Cardiac fibroblast (primary cell): ENCODE data around the gene DBNL.
A peak's percentile ranks its signal among the peaks of the same experiment; 100 is the strongest.

ENCODE experiments used
- DNase-seq, 2 donors: peaks; one replicate each; pipeline versions ENCODE4 v3.0.0 to v3.0.0-alpha.2; 2010; ENCODE audit warnings: low read depth in 2 of 2
- H3K4me3 ChIP-seq, 2 donors: replicated peaks in 1 of 2; 1 replicate in 1 of 2; 2 replicates in 1 of 2; pipeline ENCODE4 v1.5.1; 2011; ENCODE audit warnings: low read depth in 2 of 2, low read length in 2 of 2, mild to moderate bottlenecking in 2 of 2, moderate library complexity in 1 of 2
- TF ChIP-seq, protein P1 (sequence below): IDR thresholded peaks from one replicate; pipeline ENCODE4 v1.5.1; 2011; ENCODE audit warnings: low read depth, mild to moderate bottlenecking, low read length, inconsistent platforms

The DBNL gene

DNA sequence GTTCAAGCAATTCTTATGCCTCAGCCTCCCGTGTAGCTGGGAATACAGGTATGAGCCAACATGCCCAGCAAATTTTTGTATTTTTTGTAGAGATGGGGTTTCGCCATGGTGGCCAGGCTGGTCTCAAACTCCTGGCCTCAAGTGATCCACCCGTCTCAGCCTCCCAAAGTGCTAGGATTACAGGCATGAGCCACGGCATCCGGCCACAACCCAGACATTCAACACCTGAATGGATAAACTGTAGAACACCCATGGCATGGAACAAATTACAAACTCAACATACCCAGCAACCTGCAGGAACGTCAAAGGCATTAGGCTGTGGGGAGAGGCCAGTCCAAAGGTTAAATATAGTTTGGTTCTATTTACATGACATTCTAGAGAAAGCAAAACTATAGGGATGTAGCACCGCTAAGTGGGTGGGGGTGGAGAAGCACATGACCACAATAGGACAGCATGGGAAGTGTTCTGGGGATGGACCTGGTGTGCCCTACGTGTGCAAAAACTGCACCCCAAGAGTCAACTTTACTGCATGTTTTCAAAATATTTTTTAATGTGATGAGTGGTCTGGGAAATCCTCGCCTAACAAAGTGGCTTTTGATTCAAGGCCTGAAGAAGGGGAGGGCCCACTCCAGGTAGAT lies 27.3 kb downstream of the DBNL start:
- TF ChIP-seq, protein P1, sequence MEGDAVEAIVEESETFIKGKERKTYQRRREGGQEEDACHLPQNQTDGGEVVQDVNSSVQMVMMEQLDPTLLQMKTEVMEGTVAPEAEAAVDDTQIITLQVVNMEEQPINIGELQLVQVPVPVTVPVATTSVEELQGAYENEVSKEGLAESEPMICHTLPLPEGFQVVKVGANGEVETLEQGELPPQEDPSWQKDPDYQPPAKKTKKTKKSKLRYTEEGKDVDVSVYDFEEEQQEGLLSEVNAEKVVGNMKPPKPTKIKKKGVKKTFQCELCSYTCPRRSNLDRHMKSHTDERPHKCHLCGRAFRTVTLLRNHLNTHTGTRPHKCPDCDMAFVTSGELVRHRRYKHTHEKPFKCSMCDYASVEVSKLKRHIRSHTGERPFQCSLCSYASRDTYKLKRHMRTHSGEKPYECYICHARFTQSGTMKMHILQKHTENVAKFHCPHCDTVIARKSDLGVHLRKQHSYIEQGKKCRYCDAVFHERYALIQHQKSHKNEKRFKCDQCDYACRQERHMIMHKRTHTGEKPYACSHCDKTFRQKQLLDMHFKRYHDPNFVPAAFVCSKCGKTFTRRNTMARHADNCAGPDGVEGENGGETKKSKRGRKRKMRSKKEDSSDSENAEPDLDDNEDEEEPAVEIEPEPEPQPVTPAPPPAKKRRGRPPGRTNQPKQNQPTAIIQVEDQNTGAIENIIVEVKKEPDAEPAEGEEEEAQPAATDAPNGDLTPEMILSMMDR: no peak
- no peak overlapping the region for H3K4me3 ChIP-seq
- no peak for DNase-seq

DNA sequence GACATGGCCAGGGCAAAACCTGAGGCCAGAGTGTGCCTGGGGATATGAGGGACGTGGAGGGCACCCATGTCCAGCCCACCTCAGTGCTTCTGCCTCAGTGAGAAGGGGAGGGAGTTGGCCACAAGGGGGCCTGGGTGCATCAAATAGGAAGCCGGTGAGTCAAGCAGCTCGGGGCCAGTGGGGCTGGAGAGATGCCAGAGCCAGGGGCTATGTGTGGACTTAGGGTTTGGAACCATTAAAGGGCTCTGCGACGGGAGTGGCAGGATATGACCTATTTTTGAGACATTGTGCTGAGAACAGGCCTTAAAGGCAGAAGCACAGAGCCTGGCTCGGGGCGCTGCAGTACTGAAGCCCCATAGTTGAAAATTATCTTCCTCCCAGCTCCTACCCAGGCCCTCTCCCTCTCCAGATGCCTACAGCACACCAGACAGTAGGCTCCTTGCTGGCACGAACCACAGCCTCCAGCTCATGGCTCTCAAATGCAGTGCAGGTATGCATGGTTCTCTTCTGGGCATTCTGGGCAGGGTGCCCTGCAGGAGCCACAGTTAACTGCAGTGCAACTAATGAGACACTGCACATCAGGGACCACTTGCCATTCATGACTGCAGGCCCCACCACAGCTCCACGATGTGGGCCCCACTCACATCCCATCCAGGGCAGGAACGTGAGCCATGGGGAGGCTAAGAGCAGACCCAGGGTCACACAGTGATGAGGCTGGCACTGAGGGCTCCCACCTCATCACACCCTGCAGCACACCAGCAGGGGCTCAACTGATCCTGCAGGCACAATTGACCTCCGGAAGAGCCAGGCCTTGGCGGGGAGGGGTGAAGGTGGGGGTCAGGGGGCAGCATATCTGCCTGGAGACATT lies 28.1 kb downstream of the DBNL start:
- peak; percentile 90 to 91 for DNase-seq
- no peak overlapping the region for H3K4me3 ChIP-seq
- TF ChIP-seq, protein P1: peak; percentile 93

DNA sequence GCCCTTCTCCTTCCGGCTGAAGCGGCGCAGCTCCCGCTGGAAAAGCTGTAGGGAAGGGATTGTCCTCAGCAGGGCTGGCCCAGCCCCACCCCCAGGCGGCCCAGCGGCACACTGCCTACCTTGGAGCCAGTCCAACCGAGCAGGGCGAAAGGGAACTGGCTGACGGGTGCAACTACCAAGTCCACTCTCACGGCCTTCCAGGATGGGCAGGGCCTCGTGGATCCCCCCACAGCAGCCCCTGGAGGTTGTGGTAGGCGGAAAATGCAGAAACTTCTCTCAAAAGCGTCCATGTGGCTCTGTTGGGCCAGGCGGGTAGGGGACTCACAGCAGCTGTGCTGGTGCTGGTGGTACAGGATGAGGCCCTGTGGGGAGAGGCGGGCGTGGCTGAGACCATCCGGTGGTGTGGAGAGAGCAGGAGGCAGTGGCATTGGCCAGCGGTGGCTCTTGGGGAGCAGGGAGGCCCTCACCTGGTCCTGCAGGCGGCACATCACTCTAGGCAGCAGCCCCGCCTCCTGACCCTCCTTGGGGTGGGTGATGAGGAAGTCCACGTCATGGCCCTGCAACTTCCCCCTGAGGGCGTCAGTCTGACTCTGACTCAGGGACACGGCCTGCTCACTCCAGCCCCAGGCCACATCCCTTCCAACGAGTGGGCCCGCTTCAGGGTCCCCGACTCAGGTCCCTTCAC lies 29.3 kb downstream of the DBNL start:
- DNase-seq: peak in 1 of 2 donors; percentile 76
- peak overlapping the region in 1 of 2 donors; percentile 7 for H3K4me3 ChIP-seq
- TF ChIP-seq, protein P1: no peak

DNA sequence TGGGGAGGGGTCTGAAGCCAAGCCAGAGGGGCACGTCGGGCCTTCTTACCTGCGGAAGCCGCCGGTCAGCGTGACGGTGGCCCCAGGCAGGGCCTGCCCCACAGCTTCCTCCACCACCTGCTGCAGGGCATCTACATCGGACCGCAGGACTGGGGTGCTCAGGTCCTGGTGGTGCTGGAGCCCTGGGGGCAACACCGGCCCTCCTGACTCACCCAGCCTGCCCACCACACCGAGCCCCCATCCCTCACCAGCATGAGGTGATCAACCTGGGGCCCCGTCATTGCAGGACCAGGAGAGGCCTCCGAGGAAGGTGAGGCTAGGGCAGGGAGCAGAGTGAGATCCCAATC lies 29.8 kb downstream of the DBNL start:
- DNase-seq: no peak
- TF ChIP-seq, protein P1: no peak
- H3K4me3 ChIP-seq: no peak overlapping the region

DNA sequence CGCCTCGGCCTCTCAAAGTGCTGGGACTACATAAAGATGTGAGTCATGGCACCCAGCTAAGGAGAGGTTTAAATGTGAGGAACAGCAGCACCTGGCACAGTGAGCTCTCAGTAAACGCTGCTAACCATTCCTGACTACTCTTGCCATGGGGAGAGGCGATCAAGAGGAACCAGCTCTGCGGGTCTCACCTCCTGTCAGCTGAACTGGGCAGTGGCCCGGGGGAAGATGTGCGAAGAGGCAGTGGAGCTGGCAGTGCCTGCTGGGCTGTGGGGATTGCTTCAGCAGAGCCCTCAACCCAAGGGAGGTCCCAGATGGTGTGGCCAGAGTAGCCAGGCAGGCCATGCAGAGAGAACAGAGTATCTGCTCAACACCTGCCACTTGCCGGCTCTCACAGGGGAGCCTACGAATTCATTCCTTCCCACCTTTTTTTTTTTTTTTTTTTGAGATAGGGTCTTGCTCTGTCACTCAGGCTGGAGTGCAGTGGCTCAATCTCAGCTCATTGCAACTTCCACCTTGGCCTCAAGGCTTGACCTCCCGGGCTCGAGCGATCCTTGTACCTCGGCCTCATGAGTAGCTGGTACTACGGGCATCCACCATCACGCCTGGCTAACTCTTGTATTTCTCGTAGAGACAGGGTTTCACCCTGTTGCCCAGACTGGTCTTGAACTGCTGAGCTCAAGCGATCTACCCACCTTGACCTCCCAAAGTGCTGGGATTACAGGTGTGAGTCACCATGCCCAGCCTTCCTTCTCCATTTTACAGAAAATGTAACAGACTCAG lies 31.0 kb downstream of the DBNL start:
- TF ChIP-seq, protein P1: no peak
- no peak overlapping the region for H3K4me3 ChIP-seq
- no peak for DNase-seq
